NCI-H128 (cell line): ENCODE data around the gene SOBP.

Source experiments
- DNase-seq: peaks from one replicate; lab custom pipeline; 2025; ENCODE audit not compliant: unreplicated experiment; lab: John Stamatoyannopoulos, UW

Gene SOBP

DNA sequence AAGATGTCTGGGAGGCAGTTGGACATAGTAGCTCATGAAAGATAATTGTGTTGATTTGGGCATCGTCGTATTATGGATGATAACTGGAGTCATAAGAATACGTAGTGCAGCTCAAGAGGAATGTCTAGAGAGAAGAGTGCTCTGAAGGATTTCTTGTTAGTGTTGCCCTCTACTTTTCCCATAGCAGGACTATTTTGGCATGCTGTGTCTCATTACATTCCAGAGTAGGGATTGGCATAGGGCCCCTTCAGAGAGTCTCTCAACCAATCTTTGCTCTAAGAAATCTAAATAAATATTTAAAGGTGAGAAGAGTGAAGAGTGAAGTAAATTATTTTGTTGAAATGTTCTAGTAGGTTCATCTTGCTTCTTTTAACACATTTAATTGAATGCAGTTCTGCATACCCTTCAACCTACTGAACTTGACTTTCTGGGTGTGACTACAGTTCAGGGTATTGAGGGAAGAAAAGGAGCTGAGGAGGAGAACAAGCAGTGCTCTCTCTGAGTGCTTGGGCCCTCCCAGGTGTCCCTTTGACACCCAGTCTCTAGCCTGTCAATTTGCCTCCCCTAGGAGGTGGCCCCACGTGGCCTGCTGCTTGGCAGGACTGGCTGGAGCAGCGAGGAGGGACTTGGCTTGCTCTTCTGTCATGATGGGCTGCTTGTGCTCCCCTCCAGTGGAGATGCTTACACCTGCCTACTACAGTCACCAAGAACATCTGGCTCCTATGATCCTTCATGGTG is 33.3 kb downstream of the SOBP start:
- no peak for DNase-seq

DNA sequence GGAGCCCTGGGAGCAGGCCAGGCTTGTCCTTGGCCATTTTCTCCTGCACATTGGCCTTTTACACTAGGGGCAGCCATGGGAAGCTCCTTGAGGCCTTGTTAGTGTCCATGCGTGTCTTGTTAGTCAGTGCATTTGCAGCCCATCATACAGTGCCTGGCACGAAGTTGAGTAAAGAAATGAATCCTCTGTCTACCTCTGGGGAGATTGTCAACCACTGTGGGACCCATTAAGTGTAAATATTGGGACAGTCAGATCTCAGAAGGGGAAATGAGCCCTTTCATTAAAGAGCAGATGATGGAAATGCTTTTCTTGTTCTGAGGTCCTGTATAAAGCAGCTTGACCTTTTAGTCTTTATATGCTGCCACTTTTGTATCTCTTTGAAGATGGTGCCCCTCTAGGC is 33.9 kb downstream of the SOBP start:
- DNase-seq, result no peak

- DNase-seq, result no peak
Measured at GRCh38 chr6:107524626-107525025, 34.7 kb downstream of the SOBP start.

- no peak for DNase-seq
Measured at GRCh38 chr6:107531868-107532267, 42.0 kb downstream of the SOBP start.

GRCh38 chr6:107532706-107533105 is 42.8 kb downstream of the SOBP start:
- no peak for DNase-seq

DNA sequence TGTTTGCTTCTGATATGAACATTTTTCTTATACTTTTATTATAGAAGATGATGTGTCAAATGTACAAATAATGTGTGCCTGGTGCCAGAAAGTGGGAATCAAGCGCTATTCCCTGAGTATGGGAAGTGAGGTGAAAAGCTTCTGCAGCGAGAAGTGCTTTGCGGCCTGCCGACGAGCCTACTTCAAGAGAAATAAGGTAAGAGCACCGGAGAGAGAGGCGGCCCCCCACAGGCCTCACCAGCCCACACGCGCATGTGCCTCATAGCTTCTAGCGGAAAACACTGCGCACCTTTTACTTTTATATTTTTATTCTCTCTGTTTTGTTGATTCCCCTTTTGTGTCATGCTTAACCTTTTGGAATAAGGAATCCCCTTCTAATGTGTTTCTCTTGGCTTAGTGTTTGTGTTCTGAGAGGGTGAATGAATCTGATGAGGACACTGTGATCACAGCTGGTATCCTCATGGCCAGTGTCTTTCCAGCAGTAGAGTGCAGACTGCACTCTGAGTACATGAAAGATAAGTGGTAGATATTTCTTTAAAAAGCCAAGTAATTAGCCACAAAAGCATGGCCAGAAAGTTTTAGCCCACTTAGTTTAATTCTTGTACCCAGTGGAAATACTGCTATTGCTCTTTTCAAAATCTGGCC is 43.6 kb downstream of the SOBP start:
- no peak for DNase-seq

DNA sequence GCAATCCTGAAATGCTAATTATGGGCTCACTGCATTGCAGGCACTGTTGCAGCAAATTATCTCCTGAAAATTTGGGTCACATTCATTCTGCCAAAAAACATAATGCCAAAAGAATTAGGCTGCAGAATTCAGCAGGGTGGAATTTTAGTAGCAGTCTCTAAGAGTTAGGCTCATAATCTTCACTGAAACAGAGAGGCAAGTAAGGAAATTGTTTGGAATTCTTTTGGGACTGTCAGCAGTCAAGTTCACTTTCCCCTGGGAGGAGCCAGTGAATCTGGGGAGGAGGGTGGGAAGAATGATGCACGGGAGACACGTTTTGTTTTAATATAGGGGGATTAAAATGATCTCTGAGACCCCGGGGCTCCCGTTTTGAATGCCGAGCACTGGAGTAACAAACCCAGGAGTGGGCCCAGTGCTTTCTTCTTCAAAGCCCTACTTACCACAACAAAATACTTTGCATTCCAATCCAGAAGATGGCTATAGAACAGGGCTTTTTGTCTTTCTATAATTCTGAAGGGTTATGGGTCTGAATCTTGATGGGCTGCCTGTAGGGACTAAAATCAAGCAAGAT is 44.7 kb downstream of the SOBP start:
- DNase-seq, result no peak

DNA sequence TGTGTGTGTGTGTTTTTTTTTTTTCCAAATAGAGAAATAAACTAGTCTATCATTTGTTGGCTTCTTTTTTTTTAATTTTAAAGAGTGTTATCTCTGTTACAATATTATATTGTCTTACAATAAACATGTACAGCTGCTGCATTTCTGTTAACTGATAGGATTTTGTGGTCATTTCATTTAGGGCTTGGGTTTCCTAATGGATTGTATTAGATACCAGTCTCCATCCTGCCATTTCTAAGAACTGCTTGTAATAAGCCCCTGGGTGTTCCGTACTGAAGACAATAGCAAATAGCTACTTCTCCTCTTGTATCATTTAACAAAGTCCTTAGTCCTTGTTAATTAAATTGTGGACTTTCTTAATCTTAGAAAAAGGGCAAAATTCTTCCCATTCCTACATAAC is 45.7 kb downstream of the SOBP start:
- DNase-seq, result no peak

- DNase-seq, result no peak
Measured at GRCh38 chr6:107536180-107536961, 46.5 kb downstream of the SOBP start.

DNA sequence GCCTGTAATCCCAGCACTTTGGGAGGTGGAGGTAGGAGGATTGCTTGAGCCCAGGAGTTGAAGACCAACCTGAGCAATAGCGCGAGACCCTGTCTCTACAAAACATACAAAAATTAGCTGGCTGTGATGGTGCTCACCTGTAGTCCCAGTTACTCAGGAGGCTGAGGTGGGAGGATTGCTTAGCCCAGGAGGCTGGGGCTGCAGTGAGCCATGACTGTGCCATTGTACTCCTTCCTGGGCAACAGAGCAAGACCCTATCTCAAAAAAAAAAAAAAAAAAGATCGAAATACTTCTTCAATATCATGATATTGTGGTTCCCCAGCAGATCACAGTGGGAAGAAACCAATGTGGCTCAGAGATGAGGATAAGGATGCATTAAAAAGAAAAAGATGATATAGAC is 47.6 kb downstream of the SOBP start:
- no peak for DNase-seq

DNA sequence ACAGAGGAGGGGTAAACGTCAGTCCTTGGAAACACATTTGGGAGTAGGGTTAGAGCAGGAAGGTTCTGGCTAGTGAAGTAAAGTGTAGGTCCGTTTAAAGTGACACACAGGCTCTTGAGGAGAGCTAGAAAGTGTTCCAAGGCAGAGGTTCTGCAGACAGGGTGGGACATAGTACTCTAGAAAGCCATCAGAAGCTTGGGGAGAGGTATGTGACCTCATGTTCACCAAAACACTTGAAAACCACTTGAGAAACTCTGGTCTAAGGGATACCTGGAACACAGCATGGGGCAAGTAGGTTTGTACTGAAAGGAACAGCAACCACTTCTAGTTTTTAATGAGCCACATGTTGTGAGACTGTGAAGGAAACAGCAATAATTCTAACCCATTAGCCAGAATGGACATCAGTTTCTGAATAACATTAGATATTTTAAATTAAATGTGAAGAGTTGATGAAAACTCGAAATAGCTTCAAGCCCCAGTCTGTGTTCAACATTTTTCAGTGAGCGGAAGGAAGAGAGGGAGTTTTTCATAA is 49.0 kb downstream of the SOBP start:
- no peak for DNase-seq

DNA sequence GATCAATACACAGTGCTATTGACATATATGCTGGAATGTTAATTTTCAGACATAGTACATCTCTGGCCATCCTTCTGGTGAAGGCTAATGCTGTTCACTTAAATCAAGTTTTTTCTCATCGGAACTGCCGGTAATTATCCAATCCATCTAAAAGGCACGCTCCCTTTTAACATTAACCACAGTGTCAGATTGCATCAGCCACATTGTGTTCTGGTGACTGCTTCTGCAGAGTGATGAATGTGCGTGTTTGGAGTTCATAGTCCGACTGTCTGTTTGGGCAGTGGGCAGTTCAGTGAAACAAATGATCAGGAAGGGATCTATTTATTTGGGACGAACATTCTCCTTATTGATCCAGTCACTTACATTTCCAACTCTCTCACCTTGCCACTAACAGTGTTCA is 49.5 kb downstream of the SOBP start:
- DNase-seq, result no peak

DNA sequence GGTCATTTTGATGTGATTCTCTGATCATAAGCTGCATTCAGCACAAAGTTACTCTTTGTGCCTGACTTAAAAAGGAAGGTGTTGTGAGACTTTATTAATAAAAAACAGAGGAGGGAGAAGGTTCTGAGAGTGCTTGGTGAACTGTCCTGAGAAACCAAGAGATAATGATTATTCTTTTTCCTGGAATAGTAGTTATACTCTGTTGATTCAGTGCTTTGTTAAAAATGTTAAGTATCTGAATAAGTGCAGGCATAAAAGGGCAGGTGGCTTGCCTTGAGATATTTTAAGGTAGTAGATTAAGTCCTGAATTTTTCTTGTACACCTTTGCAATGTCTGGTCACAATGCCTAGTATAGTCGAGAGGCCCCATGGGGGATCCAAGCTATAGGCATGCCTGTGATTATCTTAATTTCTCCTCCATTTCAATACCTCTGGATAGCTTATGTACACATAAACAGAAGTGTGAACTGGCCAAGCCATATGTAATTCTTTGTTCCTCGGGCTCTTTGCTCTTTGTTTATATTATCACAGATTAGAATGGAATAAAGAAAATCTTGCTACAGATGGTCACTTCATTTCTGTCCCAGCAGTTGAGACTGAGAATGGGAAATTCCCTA is 50.0 kb downstream of the SOBP start:
- DNase-seq, result no peak

DNA sequence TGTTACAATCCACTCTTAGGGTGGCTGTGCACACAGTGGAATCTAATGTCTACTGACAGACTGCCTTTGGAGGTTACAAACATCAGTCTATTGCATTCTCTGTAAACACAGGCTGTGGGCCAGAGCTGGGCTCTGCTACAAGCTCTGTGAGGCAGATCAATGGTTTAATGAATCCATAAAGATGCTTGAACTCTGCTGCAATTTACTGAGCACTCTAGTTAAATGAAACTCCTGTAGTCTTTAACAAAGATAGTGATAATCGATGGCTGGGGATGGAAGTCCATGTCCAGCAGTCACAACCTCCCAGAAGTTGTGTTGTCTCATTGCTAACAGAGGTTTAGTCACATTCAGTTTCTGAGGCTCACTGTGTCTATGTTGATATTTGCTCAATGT is 50.5 kb downstream of the SOBP start:
- DNase-seq, result no peak

GRCh38 chr6:107542192-107542668 is 52.3 kb downstream of the SOBP start:
- DNase-seq, result no peak

- DNase-seq, result no peak
Measured at GRCh38 chr6:107543088-107543487, 53.2 kb downstream of the SOBP start.

DNA sequence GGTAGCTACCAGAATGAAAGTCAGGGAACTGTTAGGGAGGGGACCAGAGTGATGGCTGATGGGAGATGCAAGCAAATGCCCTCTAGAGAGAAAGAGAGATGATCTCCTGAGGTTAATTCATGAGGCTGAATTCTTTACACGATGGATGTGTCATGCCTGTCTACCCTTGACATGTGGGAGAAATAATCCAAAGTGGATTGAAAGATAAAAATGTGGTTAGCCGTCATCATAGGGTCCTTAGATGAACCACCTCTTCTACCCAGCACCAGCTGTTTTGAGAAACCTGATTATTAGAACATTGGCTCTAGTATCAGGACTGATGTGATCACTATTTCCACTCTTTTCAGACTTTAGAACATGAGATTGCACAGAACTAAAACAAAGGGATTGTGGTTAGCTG is 53.6 kb downstream of the SOBP start:
- DNase-seq, result no peak

- DNase-seq, result no peak
Measured at GRCh38 chr6:107545763-107546162, 55.8 kb downstream of the SOBP start.

- no peak for DNase-seq
Measured at GRCh38 chr6:107546691-107547450, 57.0 kb downstream of the SOBP start.

- DNase-seq, result no peak
Measured at GRCh38 chr6:107547451-107547840, 57.5 kb downstream of the SOBP start.
